Hematopoietic multipotent progenitor cell treated with erythropoietin and hydrocortisone succinate and interleukin-3 and kit ligand, for 8 days (in vitro differentiated cells): Measurements from ENCODE around the gene PHF24.

Source experiments
- DNase-seq: peaks from one replicate; pipeline ENCODE4 v3.0.0-alpha.2; 2015

PHF24 gene

GRCh38 chr9:34984049-34984448 is 26.0 kb downstream of the PHF24 start:
- peak; percentile 29 for DNase-seq

- peak; percentile 66 for DNase-seq
Observed at GRCh38 chr9:34985311-34985899, 27.3 kb downstream of the PHF24 start.

- no peak for DNase-seq
Observed at GRCh38 chr9:34986540-34987047, 28.5 kb downstream of the PHF24 start.

GRCh38 chr9:34987160-34987901 is 29.2 kb downstream of the PHF24 start:
- DNase-seq = no peak

GRCh38 chr9:34988218-34989002 is 30.3 kb downstream of the PHF24 start:
- DNase-seq = no peak

GRCh38 chr9:34989003-34989945 is 31.2 kb downstream of the PHF24 start, which contains the start of gene DNAJB5:
DNAJB5 (plus strand) TSS chr9:34989745; CDS start chr9:34990631, 886 bp downstream.
- peak; percentile 96 for DNase-seq

GRCh38 chr9:34989946-34990635 is 32.0 kb downstream of the PHF24 start:
- no peak for DNase-seq

GRCh38 chr9:34990908-34991606 is 33.0 kb downstream of the PHF24 start:
- no peak for DNase-seq

GRCh38 chr9:34991607-34992375 is 33.7 kb downstream of the PHF24 start:
- DNase-seq = no peak

GRCh38 chr9:34992376-34992951 is 34.4 kb downstream of the PHF24 start:
- DNase-seq = no peak

- DNase-seq = no peak
Observed at GRCh38 chr9:34993502-34994259, 35.6 kb downstream of the PHF24 start.

- peak; percentile 21 for DNase-seq
Observed at GRCh38 chr9:34994260-34994899, 36.3 kb downstream of the PHF24 start.

GRCh38 chr9:34994900-34995669 is 37.0 kb downstream of the PHF24 start:
- DNase-seq = no peak

GRCh38 chr9:34995670-34996060 is 37.6 kb downstream of the PHF24 start:
- no peak for DNase-seq

- no peak for DNase-seq
Observed at GRCh38 chr9:34996181-34996904, 38.3 kb downstream of the PHF24 start.

- DNase-seq = no peak
Observed at GRCh38 chr9:34996905-34997279, 38.8 kb downstream of the PHF24 start.

GRCh38 chr9:34997379-34997781 is 39.3 kb downstream of the PHF24 start:
- DNase-seq = no peak
